Fibroblast of mammary gland (primary cell): ENCODE data around the gene BCKDHA.

Experiments used
- DNase-seq: peaks from one replicate; pipeline ENCODE4 v3.0.0-alpha.2; 2010; ENCODE audit warnings: low read depth
- H3K4me3 ChIP-seq: 2 replicates; pipeline ENCODE4 v1.5.1; 2011; ENCODE audit warnings: low read depth, mild to moderate bottlenecking, low read length, moderate library complexity; ENCODE audit not compliant: control insufficient read depth
- TF ChIP-seq, protein P1 (sequence below): conservative IDR thresholded peaks from 2 replicates; pipeline ENCODE4 v1.5.1; 2011; ENCODE audit warnings: low read depth, low read length, inconsistent platforms; ENCODE audit not compliant: control insufficient read depth, insufficient read depth

Gene BCKDHA

GRCh38 chr19:41395355-41395754 lies 2.3 kb upstream of the BCKDHA start:
- H3K4me3 ChIP-seq: no peak overlapping the region
- no peak for DNase-seq
- TF ChIP-seq, protein P1, sequence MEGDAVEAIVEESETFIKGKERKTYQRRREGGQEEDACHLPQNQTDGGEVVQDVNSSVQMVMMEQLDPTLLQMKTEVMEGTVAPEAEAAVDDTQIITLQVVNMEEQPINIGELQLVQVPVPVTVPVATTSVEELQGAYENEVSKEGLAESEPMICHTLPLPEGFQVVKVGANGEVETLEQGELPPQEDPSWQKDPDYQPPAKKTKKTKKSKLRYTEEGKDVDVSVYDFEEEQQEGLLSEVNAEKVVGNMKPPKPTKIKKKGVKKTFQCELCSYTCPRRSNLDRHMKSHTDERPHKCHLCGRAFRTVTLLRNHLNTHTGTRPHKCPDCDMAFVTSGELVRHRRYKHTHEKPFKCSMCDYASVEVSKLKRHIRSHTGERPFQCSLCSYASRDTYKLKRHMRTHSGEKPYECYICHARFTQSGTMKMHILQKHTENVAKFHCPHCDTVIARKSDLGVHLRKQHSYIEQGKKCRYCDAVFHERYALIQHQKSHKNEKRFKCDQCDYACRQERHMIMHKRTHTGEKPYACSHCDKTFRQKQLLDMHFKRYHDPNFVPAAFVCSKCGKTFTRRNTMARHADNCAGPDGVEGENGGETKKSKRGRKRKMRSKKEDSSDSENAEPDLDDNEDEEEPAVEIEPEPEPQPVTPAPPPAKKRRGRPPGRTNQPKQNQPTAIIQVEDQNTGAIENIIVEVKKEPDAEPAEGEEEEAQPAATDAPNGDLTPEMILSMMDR: no peak

DNA sequence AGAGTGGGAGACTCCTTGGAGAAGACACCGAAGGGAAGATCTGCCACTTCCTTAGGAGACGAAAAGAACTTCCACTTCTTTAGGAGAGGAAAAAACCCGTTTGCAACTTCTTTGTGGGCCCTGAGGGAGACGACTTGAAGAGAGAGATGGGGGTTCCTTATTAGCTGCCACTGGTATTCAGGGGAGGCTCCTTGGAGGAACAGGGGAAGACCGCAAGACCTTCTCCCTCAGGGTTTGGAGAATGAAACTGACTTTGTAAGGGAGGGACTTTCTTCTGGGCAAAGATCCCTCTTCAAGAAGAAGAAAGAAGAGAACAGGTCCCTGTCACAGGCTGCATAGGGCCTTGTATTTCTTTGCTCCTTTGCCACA lies 416 bp downstream of the BCKDHA start:
- TF ChIP-seq, protein P1: no peak

DNA sequence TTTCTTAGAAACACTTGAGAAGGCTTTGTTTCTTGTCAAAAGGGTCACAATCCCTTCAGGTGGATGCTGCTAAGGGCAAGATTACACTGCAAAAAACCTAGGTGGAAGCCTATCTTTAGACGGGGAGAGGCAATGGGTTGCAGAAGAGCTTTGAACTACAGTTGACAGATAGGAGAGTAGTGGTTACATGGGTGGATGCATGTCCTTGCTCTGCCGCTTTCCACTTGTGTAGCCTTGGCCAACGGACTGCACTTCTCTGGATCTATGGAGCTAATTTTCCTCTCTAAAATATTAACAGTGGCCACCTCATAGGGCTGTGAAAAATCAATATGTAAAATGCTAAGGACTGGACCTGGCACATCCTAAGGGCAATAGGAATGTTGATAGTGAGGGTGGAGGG lies 980 bp downstream of the BCKDHA start:
- DNase-seq: no peak
- TF ChIP-seq, protein P1: no peak
- peak overlapping the region; percentile 84 for H3K4me3 ChIP-seq

More for the DNA sequence above, 416 bp downstream of the BCKDHA start:
- no peak for DNase-seq
- H3K4me3 ChIP-seq: peak overlapping the region; percentile 84

GRCh38 chr19:41399091-41399490 lies 1.5 kb downstream of the BCKDHA start:
- H3K4me3 ChIP-seq: no peak overlapping the region

DNA sequence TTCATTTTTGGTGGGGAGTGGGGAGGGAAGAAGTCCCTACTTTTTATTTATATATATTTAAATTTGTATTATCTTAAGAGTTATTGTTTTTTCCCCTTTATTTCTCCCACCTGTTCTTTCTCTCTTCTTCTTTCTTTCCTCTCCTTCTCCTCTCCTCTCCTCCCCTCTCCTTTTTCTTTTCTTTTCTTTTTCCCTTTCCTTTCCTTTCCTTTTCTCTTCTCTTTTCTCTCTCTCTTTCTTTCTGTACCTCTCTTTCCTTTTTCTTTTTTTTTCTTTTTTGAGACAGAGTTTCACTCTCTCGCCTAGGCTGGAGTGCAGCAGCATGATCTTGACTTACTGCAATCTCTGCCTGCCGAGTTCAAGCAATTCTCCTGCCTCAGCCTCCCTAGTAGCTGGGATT lies 1.9 kb downstream of the BCKDHA start:
- TF ChIP-seq, protein P1: no peak
- H3K4me3 ChIP-seq: no peak overlapping the region
- no peak for DNase-seq

More at GRCh38 chr19:41399091-41399490, 1.5 kb downstream of the BCKDHA start:
- DNase-seq: no peak
- TF ChIP-seq, protein P1: no peak

GRCh38 chr19:41401483-41401882 lies 3.9 kb downstream of the BCKDHA start:
- TF ChIP-seq, protein P1: no peak
- DNase-seq: no peak
- H3K4me3 ChIP-seq: no peak overlapping the region

GRCh38 chr19:41402010-41402409 lies 4.4 kb downstream of the BCKDHA start:
- TF ChIP-seq, protein P1: no peak
- DNase-seq: no peak
- H3K4me3 ChIP-seq: no peak overlapping the region
